HepG2 (cell line): ENCODE data around the gene SPATA13. TPM values are rescaled to one million over a fixed set of nuclear protein-coding genes. Genes with fewer than 3 reads are reported as not detected.

Experiments used
- ATAC-seq: fragments of 200-7000 bp; cut with Tn5 transposase; 3 replicates; pipeline ENCODE4 v1.9.1; 2020; ENCODE audit warnings: mild to moderate bottlenecking, moderate library complexity
- BruUV-seq: library from RNA; stranded (reverse); fragments of 400-500 nt; replicated peaks from 2 replicates; lab custom pipeline; 2021; lab: Mats Ljungman, UMichigan
- CTCF ChIA-PET: fragments of 300-600 bp; formaldehyde crosslinking; extraction: SDS; loops from one replicate; lab custom pipeline; 2021; ENCODE audit warnings: low total read pairs, inconsistent platforms, low intra/inter-chr PET ratio; lab: Yijun Ruan, JAX
- POLR2A ChIA-PET: fragments of 350-600 bp; sonication (Branson Sonifier 250); formaldehyde crosslinking; loops from one replicate; lab custom pipeline; 2020; ENCODE audit warnings: antibody characterized with exemption, inconsistent platforms; lab: Yijun Ruan, JAX
- DNase-seq: peaks from one replicate; pipeline ENCODE4 v3.0.0-alpha.2; 2015; ENCODE audit warnings: low spot score
- FAIRE-seq: peaks from 3 replicates; lab custom pipeline; 2011; peaks lifted over from hg19 to GRCh38; lab: Jason Lieb, UNC
- H2AFZ ChIP-seq: one replicate; pipeline ENCODE4 v1.6.1; 2011; ENCODE audit warnings: low read length, inconsistent platforms
- H3K27ac ChIP-seq: fragments of 300-600 bp; 3 replicates; pipeline ENCODE4 v1.8.0; 2011; ENCODE audit warnings: mixed run types, mild to moderate bottlenecking, mixed read lengths, low read length, inconsistent platforms; ENCODE audit not compliant: insufficient read depth; ENCODE audit errors: extremely low read length
- H3K27me3 ChIP-seq, 2 experiments: fragments of 200-600 bp in 1 of 2; 2 replicates in 1 of 2; 3 replicates in 1 of 2; pipeline versions ENCODE4 v1.6.0 to v1.8.0; 2011; ENCODE audit warnings: low read length in 2 of 2, mild to moderate bottlenecking in 2 of 2, moderate library complexity in 2 of 2, inconsistent platforms in 1 of 2; ENCODE audit not compliant: insufficient read depth in 2 of 2, control insufficient read depth in 1 of 2
- H3K36me3 ChIP-seq, 2 experiments: fragments of 200-600 bp in 1 of 2; replicated peaks in 1 of 2; 2 replicates in 1 of 2; 3 replicates in 1 of 2; pipeline versions ENCODE4 v1.5.1 to v1.8.0; 2011; ENCODE audit warnings: low read length in 2 of 2, inconsistent platforms in 1 of 2; ENCODE audit not compliant: insufficient read depth in 2 of 2, control insufficient read depth in 1 of 2
- H3K4me1 ChIP-seq: 2 replicates; pipeline ENCODE4 v1.5.1; 2012; ENCODE audit warnings: low read length, inconsistent platforms; ENCODE audit not compliant: insufficient read depth
- H3K4me2 ChIP-seq: 2 replicates; pipeline ENCODE4 v1.6.0; 2011; ENCODE audit warnings: low read depth, low read length, inconsistent platforms
- H3K4me3 ChIP-seq, 3 experiments: fragments of 200-600 bp in 1 of 3; sonication (generic), shearing (Covaris generic) in 1 of 3; replicated peaks in 1 of 3; 2 replicates each; pipeline ENCODE4 v1.5.1; 2011 to 2016; ENCODE audit warnings: low read length in 3 of 3, inconsistent platforms in 2 of 3, low read depth in 2 of 3, mild to moderate bottlenecking in 2 of 3, control low read depth in 1 of 3, mixed read lengths in 1 of 3; ENCODE audit not compliant: insufficient read depth in 1 of 3
- H3K79me2 ChIP-seq: one replicate; pipeline ENCODE4 v1.6.1; 2011; ENCODE audit warnings: low read length, inconsistent platforms; ENCODE audit not compliant: insufficient read depth
- H3K9ac ChIP-seq: 2 replicates; pipeline ENCODE4 v1.6.0; 2011; ENCODE audit warnings: mild to moderate bottlenecking, low read depth, low read length, inconsistent platforms; ENCODE audit not compliant: insufficient read depth
- H3K9me3 ChIP-seq: 2 replicates; pipeline ENCODE4 v1.5.1; 2012; ENCODE audit warnings: mild to moderate bottlenecking, low read length
- H4K20me1 ChIP-seq: 2 replicates; pipeline ENCODE4 v1.6.0; 2011; ENCODE audit warnings: inconsistent platforms, mild to moderate bottlenecking, low read length, moderate library complexity; ENCODE audit not compliant: insufficient read depth
- ARID3A ChIP-seq: IDR thresholded peaks from 2 replicates; pipeline ENCODE4 v1.6.1; 2012; ENCODE audit warnings: low read depth, low read length, improper control_type of control experiment
- FOXP1 ChIP-seq, 2 experiments: fragments of 450-650 bp in 1 of 2; IDR thresholded peaks; 2 replicates each; pipeline ENCODE4 v1.6.1; 2017 to 2018; ENCODE audit warnings: antibody characterized with exemption in 1 of 2
- GATAD1 ChIP-seq: IDR thresholded peaks from 2 replicates; pipeline ENCODE4 v1.6.1; 2016; ENCODE audit warnings: missing genetic modification reagents, missing compliant biosample characterization
- GTF3A ChIP-seq: sonication (generic); formaldehyde crosslinking; conservative IDR thresholded peaks from 2 replicates; pipeline ENCODE4 v1.4.0; 2020; ENCODE audit warnings: mild to moderate bottlenecking, missing genetic modification reagents
- HES4 ChIP-seq: sonication (generic); formaldehyde crosslinking; IDR thresholded peaks from 2 replicates; pipeline ENCODE4 v1.9.0; 2021; ENCODE audit warnings: mild to moderate bottlenecking, missing genetic modification reagents, borderline replicate concordance
- HNF4A ChIP-seq: sonication (generic); formaldehyde crosslinking; IDR thresholded peaks from 2 replicates; pipeline ENCODE4 v1.4.0; 2020; ENCODE audit warnings: missing genetic modification reagents
- KLF13 ChIP-seq: sonication (generic); formaldehyde crosslinking; IDR thresholded peaks from 2 replicates; pipeline ENCODE4 v1.4.0; 2020; ENCODE audit warnings: mild to moderate bottlenecking, missing genetic modification reagents
- NBN ChIP-seq: fragments of 450-650 bp; conservative IDR thresholded peaks from 2 replicates; pipeline ENCODE4 v1.6.1; 2017
- NFIC ChIP-seq: IDR thresholded peaks from 2 replicates; pipeline ENCODE4 v1.6.1; 2012; ENCODE audit warnings: mild to moderate bottlenecking, low read length, inconsistent platforms
- SAP130 ChIP-seq: IDR thresholded peaks from 2 replicates; pipeline ENCODE4 v1.6.1; 2016; ENCODE audit warnings: low read depth
- SPEN ChIP-seq: sonication (generic); formaldehyde crosslinking; IDR thresholded peaks from 2 replicates; pipeline ENCODE4 v1.5.1; 2020; ENCODE audit warnings: low read depth, mild to moderate bottlenecking, missing genetic modification reagents
- SRSF1 ChIP-seq: fragments of 200-400 bp; formaldehyde crosslinking; optimal IDR thresholded peaks from 2 replicates; pipeline ENCODE3; 2017; ENCODE audit warnings: mild to moderate bottlenecking, low read depth, low read length, moderate library complexity
- ZEB1 ChIP-seq: IDR thresholded peaks from 2 replicates; pipeline ENCODE4 v1.6.1; 2012; ENCODE audit warnings: mild to moderate bottlenecking, low read depth, inconsistent platforms; ENCODE audit not compliant: insufficient replicate concordance
- ZNF530 ChIP-seq: sonication (generic); formaldehyde crosslinking; IDR thresholded peaks from 2 replicates; pipeline ENCODE4 v1.5.0; 2020; ENCODE audit warnings: low read depth, mild to moderate bottlenecking, missing genetic modification reagents
- ZNF790 ChIP-seq: sonication (generic); formaldehyde crosslinking; IDR thresholded peaks from 2 replicates; pipeline ENCODE4 v1.8.0; 2022; ENCODE audit warnings: missing genetic modification reagents, mild to moderate bottlenecking, borderline replicate concordance
- WGBS: methylation state at CpG from one replicate; pipeline ENCODE4 v1.1.6; 2017; ENCODE audit warnings: low lambda C conversion rate; 5-methylcytosine and 5-hydroxymethylcytosine counted together
- in situ Hi-C: cut with HindIII; loops from 2 replicates; pipeline ENCODE4 v1.10.0; 2017; ENCODE audit warnings: low pct_unique_long_range_greater_than_20kb; ENCODE audit not compliant: extremely low pct_ligation_motif_present
- intact Hi-C: fragments of 100-400 bp; cut with micrococcal nuclease; formaldehyde crosslinking; loops from one replicate; pipeline ENCODE4 v1.10.0; 2022; ENCODE audit not compliant: unreplicated experiment
- polyA plus RNA-seq, 8 experiments: library from polyadenylated mRNA; depleted of rRNA in 3 of 8; stranded (reverse) in 7 of 8; unstranded in 1 of 8; fragments of >200 nt; fragmentation: Illumina TruSeq in 4 of 8; extraction: Trizol in 4 of 8; gene quantifications; 2 replicates each; pipeline versions ENCODE4 v1.2.1 to v1.2.3, GENCODE V29; 2011 to 2016; ENCODE audit warnings: low read depth in 4 of 8, missing spikeins in 1 of 8, mixed read lengths in 1 of 8; ENCODE audit not compliant: insufficient read depth in 1 of 8
- total RNA-seq, 5 experiments: library from RNA; depleted of rRNA; stranded (reverse); fragments of >200 nt; fragmentation: Illumina TruSeq; extraction: Trizol; gene quantifications; 2 replicates each; pipeline ENCODE4 v1.2.3, GENCODE V29; 2016; ENCODE audit warnings: low read depth in 1 of 5
- TF ChIP-seq, protein P1 (sequence below): sonication (generic); formaldehyde crosslinking; IDR thresholded peaks from 2 replicates; pipeline ENCODE4 v1.4.0; 2020; ENCODE audit warnings: missing genetic modification reagents, borderline replicate concordance
- TF ChIP-seq, protein P2 (sequence below): sonication (generic); formaldehyde crosslinking; IDR thresholded peaks from 2 replicates; pipeline ENCODE4 v1.5.1; 2020; ENCODE audit warnings: mild to moderate bottlenecking, missing genetic modification reagents, moderate library complexity
- TF ChIP-seq, protein P3 (sequence below): sonication (generic); formaldehyde crosslinking; IDR thresholded peaks from 2 replicates; pipeline ENCODE4 v1.8.0; 2023; ENCODE audit warnings: mild to moderate bottlenecking, missing genetic modification reagents

SPATA13 gene
- total and polyA plus RNA-seq, 2 of the 13 experiments (the other 11 are each of a cell fraction or from before 2014, with no cell fraction given): 11.3 to 14.2 TPM

DNA sequence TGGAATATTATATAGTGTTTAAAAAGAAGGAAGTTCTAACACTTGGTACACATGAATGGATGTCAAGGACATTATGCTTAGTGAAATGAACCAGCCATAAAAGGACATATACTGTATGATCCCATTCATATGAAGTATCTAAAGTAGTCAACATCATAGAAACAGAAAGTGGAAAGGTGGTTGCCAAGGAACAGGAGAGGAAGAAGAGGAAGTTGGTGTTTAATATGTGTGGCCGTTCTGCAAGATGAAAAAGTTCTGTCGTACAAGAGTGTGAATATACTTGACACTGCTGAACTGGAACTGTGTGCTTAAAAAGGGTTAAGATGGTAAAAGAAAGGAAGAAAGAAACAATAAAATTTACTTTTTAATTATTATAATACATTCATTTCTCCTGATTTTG lies 115.8 kb downstream of the SPATA13 start:
- H4K20me1 ChIP-seq: peaks cover under 1% of the 10 kb centered on the region; the same call in 1 of the 2 replicates
- CTCF ChIA-PET: no interaction called here
- TF ChIP-seq, protein P1, sequence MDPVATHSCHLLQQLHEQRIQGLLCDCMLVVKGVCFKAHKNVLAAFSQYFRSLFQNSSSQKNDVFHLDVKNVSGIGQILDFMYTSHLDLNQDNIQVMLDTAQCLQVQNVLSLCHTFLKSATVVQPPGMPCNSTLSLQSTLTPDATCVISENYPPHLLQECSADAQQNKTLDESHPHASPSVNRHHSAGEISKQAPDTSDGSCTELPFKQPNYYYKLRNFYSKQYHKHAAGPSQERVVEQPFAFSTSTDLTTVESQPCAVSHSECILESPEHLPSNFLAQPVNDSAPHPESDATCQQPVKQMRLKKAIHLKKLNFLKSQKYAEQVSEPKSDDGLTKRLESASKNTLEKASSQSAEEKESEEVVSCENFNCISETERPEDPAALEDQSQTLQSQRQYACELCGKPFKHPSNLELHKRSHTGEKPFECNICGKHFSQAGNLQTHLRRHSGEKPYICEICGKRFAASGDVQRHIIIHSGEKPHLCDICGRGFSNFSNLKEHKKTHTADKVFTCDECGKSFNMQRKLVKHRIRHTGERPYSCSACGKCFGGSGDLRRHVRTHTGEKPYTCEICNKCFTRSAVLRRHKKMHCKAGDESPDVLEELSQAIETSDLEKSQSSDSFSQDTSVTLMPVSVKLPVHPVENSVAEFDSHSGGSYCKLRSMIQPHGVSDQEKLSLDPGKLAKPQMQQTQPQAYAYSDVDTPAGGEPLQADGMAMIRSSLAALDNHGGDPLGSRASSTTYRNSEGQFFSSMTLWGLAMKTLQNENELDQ (CRISPR knock-in tag): no peak
- TF ChIP-seq ZNF790 (CRISPR knock-in tag) (no peak), FOXP1 (IDR thresholded peaks at IDR 0.05) (no peak), FOXP1 (CRISPR knock-in tag; IDR thresholded peaks at IDR 0.05) (no peak), ARID3A (no peak), GTF3A (CRISPR knock-in tag) (no peak), ZEB1 (no peak), SRSF1 (no peak), KLF13 (CRISPR knock-in tag) (no peak), ZNF530 (no peak), SPEN (CRISPR knock-in tag) (no peak), NFIC (no peak), NBN (no peak), SAP130 (CRISPR knock-in tag) (no peak), HNF4A (CRISPR knock-in tag) (no peak), GATAD1 (CRISPR knock-in tag) (no peak), HES4 (no peak)
- TF ChIP-seq, protein P2, sequence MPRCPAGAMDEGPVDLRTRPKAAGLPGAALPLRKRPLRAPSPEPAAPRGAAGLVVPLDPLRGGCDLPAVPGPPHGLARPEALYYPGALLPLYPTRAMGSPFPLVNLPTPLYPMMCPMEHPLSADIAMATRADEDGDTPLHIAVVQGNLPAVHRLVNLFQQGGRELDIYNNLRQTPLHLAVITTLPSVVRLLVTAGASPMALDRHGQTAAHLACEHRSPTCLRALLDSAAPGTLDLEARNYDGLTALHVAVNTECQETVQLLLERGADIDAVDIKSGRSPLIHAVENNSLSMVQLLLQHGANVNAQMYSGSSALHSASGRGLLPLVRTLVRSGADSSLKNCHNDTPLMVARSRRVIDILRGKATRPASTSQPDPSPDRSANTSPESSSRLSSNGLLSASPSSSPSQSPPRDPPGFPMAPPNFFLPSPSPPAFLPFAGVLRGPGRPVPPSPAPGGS: no peak
- TF ChIP-seq, protein P3, sequence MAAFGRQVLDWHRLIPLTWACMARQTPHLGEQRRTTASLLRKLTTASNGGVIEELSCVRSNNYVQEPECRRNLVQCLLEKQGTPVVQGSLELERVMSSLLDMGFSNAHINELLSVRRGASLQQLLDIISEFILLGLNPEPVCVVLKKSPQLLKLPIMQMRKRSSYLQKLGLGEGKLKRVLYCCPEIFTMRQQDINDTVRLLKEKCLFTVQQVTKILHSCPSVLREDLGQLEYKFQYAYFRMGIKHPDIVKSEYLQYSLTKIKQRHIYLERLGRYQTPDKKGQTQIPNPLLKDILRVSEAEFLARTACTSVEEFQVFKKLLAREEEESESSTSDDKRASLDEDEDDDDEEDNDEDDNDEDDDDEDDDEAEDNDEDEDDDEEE (CRISPR knock-in tag): no peak

More for the DNA sequence above, 115.8 kb downstream of the SPATA13 start:
- ATAC-seq (no peak), DNase-seq (no peak), FAIRE-seq (no peak)
- Histone ChIP-seq H3K4me2 (no peak overlapping the region), H3K9ac (no peak overlapping the region), H3K27ac (no peak overlapping the region), H3K36me3 (peaks cover 0 to 9% of the 10 kb centered on the region in 2 experiments; a peak in 1 of 5 replicates), H2AFZ (no peak overlapping the region), H3K9me3 (no peaks in the 10 kb centered on the region), H3K4me1 (peaks cover 16% of the 10 kb centered on the region), H3K27me3 (no peaks in the 10 kb centered on the region), H3K4me3 (no peak overlapping the region), H3K79me2 (peaks cover 2% of the 10 kb centered on the region)
- POLR2A ChIA-PET: no interaction called here
- 96% methylated on average over 2 of the region's 2 CpGs for WGBS
- intact Hi-C loops (no loop called here), in situ Hi-C loops (no loop called here)
- no TSS peak for BruUV-seq
